AG09319 (cell line): Measurements from ENCODE around the gene G3BP1.

Experiments used
- DNase-seq: peaks from one replicate; pipeline ENCODE4 v3.0.0-alpha.2; 2010; ENCODE audit warnings: low read depth; ENCODE audit errors: extremely low read depth
- TF ChIP-seq, protein P1 (sequence below): IDR thresholded peaks from 2 replicates; pipeline ENCODE4 v1.5.1; 2011; ENCODE audit warnings: low read depth, mild to moderate bottlenecking, inconsistent platforms, low read length, moderate library complexity

Gene G3BP1

DNA sequence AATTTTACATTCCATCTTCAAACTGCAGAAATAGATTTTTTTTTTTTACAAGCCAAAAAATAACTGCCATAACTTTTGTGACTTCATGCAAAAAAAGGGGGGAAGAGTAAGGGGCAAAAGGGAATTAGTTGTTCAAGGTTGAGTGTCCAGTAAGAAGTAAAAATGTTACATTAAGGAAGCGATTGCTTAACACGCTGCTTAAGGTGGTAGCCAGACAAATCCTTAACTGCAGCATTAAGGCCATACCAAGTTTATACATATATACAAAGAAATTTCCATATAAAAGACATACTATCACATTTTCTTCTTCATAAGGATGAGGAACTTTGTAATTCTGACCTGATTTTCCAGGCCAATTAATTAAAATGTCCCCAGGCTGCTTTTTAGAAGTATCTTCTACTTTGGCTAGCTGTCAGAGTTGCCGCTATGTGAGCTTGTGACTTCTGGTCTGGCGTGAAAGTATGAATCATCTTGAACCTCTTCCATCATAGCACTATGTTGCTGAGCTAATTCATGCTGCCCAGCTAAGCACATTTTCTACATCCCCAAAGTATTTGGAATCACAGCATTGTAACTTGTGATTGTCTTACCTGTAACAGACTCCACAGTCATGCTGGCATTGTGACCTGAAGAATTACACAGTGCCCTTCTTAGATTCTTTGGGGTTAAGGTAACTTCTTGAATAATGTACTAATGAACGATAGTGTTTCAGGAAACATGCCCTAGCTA is 40.0 kb downstream of the G3BP1 start:
- TF ChIP-seq, protein P1, sequence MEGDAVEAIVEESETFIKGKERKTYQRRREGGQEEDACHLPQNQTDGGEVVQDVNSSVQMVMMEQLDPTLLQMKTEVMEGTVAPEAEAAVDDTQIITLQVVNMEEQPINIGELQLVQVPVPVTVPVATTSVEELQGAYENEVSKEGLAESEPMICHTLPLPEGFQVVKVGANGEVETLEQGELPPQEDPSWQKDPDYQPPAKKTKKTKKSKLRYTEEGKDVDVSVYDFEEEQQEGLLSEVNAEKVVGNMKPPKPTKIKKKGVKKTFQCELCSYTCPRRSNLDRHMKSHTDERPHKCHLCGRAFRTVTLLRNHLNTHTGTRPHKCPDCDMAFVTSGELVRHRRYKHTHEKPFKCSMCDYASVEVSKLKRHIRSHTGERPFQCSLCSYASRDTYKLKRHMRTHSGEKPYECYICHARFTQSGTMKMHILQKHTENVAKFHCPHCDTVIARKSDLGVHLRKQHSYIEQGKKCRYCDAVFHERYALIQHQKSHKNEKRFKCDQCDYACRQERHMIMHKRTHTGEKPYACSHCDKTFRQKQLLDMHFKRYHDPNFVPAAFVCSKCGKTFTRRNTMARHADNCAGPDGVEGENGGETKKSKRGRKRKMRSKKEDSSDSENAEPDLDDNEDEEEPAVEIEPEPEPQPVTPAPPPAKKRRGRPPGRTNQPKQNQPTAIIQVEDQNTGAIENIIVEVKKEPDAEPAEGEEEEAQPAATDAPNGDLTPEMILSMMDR: no peak
- no peak for DNase-seq

DNA sequence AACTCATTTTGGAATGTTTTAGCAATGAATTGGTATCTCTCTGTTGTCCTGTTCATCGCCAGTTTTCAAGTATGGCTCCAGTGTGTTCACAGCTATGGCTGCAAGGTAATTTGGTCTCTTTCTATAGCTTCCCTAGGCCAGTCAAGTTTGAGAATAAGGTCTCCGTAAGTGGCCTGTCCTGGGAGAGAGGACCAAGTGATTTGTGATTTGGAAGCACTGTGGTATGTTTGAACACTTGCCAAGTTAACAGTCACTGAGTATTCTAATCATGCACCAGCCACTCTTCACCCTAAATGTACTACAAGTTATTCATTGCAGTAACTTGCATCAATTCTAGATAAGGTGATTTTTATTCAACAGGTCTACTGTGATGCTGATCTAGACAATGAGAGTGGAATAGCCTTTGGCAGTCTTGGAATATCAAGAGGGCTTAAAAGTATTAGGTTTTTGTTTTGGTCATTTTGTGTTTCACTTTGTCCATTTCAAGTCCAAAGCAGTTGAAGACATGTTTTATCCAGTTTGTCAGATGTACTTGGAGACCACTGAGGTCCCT is 41.1 kb downstream of the G3BP1 start:
- TF ChIP-seq, protein P1: no peak
- DNase-seq: no peak

DNA sequence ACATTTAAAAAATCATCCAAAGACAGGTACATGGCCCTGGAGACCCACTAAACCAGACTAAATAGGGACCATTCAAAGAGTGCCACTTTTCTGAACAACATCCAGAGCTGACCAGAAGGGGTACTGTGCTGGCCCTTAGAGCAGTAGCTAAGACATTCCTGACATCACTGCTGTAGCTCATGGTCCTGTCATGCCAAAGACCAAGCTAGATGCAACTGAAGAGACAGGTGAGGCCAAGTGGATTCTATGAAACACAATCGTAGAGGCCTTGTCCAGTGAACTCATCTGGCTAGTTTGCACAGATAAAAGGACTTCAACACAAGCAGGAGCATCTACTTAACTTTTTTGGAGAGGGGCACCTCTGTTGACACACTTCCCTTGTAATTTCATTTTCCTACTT is 43.3 kb downstream of the G3BP1 start:
- DNase-seq: no peak
- TF ChIP-seq, protein P1: no peak

DNA sequence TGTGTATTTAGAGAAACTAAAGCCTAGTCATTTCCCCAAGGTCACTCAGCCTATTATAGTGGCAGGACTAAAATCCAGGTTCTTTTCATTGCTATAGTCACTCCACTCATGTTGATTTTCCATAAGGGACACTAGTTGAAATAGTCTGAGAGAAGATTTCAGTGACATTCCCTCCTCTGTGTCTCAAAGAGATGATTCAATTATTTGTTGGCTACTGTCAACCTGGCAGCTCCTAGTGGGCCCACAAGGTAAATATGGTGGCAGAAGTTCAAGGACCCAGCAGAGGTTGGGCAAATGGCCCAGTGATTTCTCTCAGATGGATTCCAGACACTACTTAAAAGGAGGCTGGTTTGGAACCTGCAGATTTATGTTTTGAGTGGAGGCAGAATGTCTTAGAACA is 48.1 kb downstream of the G3BP1 start:
- DNase-seq: no peak
- TF ChIP-seq, protein P1: no peak

DNA sequence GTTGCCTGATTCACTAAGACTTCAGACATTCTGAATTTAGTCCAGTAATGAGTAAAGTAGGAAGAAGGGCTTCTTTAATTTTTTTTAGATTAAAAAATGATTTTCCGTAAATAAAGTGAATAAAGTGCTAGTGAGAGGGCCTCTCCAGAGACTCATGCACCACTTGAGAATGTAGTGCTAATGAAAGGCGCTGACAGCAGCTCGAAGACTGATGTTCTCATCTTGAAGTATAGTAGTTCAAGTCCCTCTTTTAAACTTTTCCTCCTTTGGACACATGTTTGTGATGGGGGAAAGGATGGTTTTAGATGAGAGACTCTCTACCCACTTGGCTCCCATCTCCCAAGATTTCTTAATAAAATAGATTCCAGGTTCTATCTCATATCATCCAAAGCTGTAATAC is 48.5 kb downstream of the G3BP1 start:
- TF ChIP-seq, protein P1: no peak
- no peak for DNase-seq

DNA sequence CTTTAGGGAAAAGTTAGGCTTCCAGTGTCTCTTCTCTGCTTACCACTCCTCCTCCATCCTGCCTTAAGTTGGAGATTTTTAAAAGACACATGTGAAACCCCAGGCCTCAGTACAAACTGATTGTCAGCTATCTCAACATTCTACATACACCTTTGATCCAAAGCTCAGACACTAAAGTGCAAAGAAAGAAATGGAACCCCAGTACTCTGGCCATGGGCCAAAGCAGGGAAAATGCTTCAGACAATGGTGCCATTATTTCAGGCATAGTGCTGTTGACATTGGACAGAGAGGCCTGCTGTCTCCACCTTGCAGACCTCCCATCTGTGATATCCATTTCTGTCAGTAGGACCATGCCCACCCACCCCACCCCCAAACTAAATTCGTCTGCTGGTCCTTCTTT is 49.1 kb downstream of the G3BP1 start:
- TF ChIP-seq, protein P1: no peak

DNA sequence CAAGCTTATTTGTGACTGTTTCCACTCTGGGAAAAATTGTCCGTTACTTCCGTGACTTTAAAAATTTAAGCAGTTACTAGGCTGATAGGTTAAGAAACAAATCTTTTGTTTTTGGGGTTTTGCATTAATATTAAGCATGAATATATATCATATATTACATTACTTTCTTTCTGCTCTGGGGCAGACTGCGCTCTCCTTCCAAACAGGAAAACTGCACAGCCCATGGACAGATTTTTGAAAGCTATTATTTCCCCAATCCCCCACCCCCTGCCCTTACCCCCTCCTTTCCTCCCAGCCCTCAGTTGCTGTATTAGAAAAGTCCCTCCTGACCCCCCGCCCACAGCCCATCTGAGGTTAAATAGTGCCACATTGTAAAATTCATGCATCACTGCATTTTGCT is 50.4 kb downstream of the G3BP1 start:
- TF ChIP-seq, protein P1: no peak
- DNase-seq: no peak

More for the DNA sequence above, 49.1 kb downstream of the G3BP1 start:
- DNase-seq: no peak
